HepG2 (cell line): Measurements from ENCODE around the gene IRX4. TPM values are rescaled to one million over a fixed set of nuclear protein-coding genes. Genes with fewer than 3 reads are reported as not detected.

Experiments
- ATAC-seq: fragments of 200-7000 bp; cut with Tn5 transposase; 3 replicates; pipeline ENCODE4 v1.9.1; 2020; ENCODE audit warnings: mild to moderate bottlenecking, moderate library complexity
- BruUV-seq: library from RNA; stranded (reverse); fragments of 400-500 nt; replicated peaks from 2 replicates; lab custom pipeline; 2021; lab: Mats Ljungman, UMichigan
- CTCF ChIA-PET: fragments of 300-600 bp; formaldehyde crosslinking; extraction: SDS; loops from one replicate; lab custom pipeline; 2021; ENCODE audit warnings: low total read pairs, inconsistent platforms, low intra/inter-chr PET ratio; lab: Yijun Ruan, JAX
- POLR2A ChIA-PET: fragments of 350-600 bp; sonication (Branson Sonifier 250); formaldehyde crosslinking; loops from one replicate; lab custom pipeline; 2020; ENCODE audit warnings: antibody characterized with exemption, inconsistent platforms; lab: Yijun Ruan, JAX
- DNase-seq: peaks from one replicate; pipeline ENCODE4 v3.0.0-alpha.2; 2015; ENCODE audit warnings: low spot score
- FAIRE-seq: peaks from 3 replicates; lab custom pipeline; 2011; peaks lifted over from hg19 to GRCh38; lab: Jason Lieb, UNC
- H2AFZ ChIP-seq: one replicate; pipeline ENCODE4 v1.6.1; 2011; ENCODE audit warnings: low read length, inconsistent platforms
- H3K27ac ChIP-seq: fragments of 300-600 bp; 3 replicates; pipeline ENCODE4 v1.8.0; 2011; ENCODE audit warnings: mixed run types, mild to moderate bottlenecking, mixed read lengths, low read length, inconsistent platforms; ENCODE audit not compliant: insufficient read depth; ENCODE audit errors: extremely low read length
- H3K27me3 ChIP-seq, 2 experiments: fragments of 200-600 bp in 1 of 2; 2 replicates in 1 of 2; 3 replicates in 1 of 2; pipeline versions ENCODE4 v1.6.0 to v1.8.0; 2011; ENCODE audit warnings: low read length in 2 of 2, mild to moderate bottlenecking in 2 of 2, moderate library complexity in 2 of 2, inconsistent platforms in 1 of 2; ENCODE audit not compliant: insufficient read depth in 2 of 2, control insufficient read depth in 1 of 2
- H3K36me3 ChIP-seq, 2 experiments: fragments of 200-600 bp in 1 of 2; replicated peaks in 1 of 2; 2 replicates in 1 of 2; 3 replicates in 1 of 2; pipeline versions ENCODE4 v1.5.1 to v1.8.0; 2011; ENCODE audit warnings: low read length in 2 of 2, inconsistent platforms in 1 of 2; ENCODE audit not compliant: insufficient read depth in 2 of 2, control insufficient read depth in 1 of 2
- H3K4me1 ChIP-seq: 2 replicates; pipeline ENCODE4 v1.5.1; 2012; ENCODE audit warnings: low read length, inconsistent platforms; ENCODE audit not compliant: insufficient read depth
- H3K4me2 ChIP-seq: 2 replicates; pipeline ENCODE4 v1.6.0; 2011; ENCODE audit warnings: low read depth, low read length, inconsistent platforms
- H3K4me3 ChIP-seq, 3 experiments: fragments of 200-600 bp in 1 of 3; sonication (generic), shearing (Covaris generic) in 1 of 3; replicated peaks in 1 of 3; 2 replicates each; pipeline ENCODE4 v1.5.1; 2011 to 2016; ENCODE audit warnings: low read length in 3 of 3, inconsistent platforms in 2 of 3, low read depth in 2 of 3, mild to moderate bottlenecking in 2 of 3, control low read depth in 1 of 3, mixed read lengths in 1 of 3; ENCODE audit not compliant: insufficient read depth in 1 of 3
- H3K79me2 ChIP-seq: one replicate; pipeline ENCODE4 v1.6.1; 2011; ENCODE audit warnings: low read length, inconsistent platforms; ENCODE audit not compliant: insufficient read depth
- H3K9ac ChIP-seq: 2 replicates; pipeline ENCODE4 v1.6.0; 2011; ENCODE audit warnings: mild to moderate bottlenecking, low read depth, low read length, inconsistent platforms; ENCODE audit not compliant: insufficient read depth
- H3K9me3 ChIP-seq: 2 replicates; pipeline ENCODE4 v1.5.1; 2012; ENCODE audit warnings: mild to moderate bottlenecking, low read length
- H4K20me1 ChIP-seq: 2 replicates; pipeline ENCODE4 v1.6.0; 2011; ENCODE audit warnings: inconsistent platforms, mild to moderate bottlenecking, low read length, moderate library complexity; ENCODE audit not compliant: insufficient read depth
- ARNT2 ChIP-seq: sonication (generic); formaldehyde crosslinking; IDR thresholded peaks from 2 replicates; pipeline ENCODE4 v1.8.0; 2022; ENCODE audit warnings: mild to moderate bottlenecking, low read depth, missing genetic modification reagents, moderate library complexity
- CEBPB ChIP-seq: IDR thresholded peaks from 2 replicates; pipeline ENCODE4 v1.6.1; 2011; ENCODE audit warnings: low read depth, low read length, improper control_type of control experiment, borderline replicate concordance
- FOSL1 ChIP-seq: sonication (generic); formaldehyde crosslinking; IDR thresholded peaks from 2 replicates; pipeline ENCODE4 v1.9.0; 2021; ENCODE audit warnings: missing genetic modification reagents, borderline replicate concordance
- HMG20A ChIP-seq: IDR thresholded peaks from 2 replicates; pipeline ENCODE4 v1.6.1; 2016; ENCODE audit warnings: borderline replicate concordance
- KLF6 ChIP-seq: IDR thresholded peaks from 2 replicates; pipeline ENCODE4 v1.8.0; 2016; ENCODE audit warnings: missing biosample characterization, missing genetic modification reagents
- KLF9 ChIP-seq: IDR thresholded peaks from 2 replicates; pipeline ENCODE4 v1.6.1; 2016; ENCODE audit warnings: low read depth
- MTA1 ChIP-seq: sonication (generic); formaldehyde crosslinking; IDR thresholded peaks from 2 replicates; pipeline ENCODE4 v1.4.0; 2020; ENCODE audit warnings: missing genetic modification reagents, mild to moderate bottlenecking, borderline replicate concordance
- REL ChIP-seq: sonication (generic); formaldehyde crosslinking; conservative IDR thresholded peaks from 2 replicates; pipeline ENCODE4 v1.8.0; 2022; ENCODE audit warnings: mild to moderate bottlenecking, missing genetic modification reagents, moderate library complexity
- ZNF225 ChIP-seq: sonication (generic); formaldehyde crosslinking; IDR thresholded peaks from 2 replicates; pipeline ENCODE4 v1.4.0; 2020; ENCODE audit warnings: mild to moderate bottlenecking, missing genetic modification reagents
- ZNF230 ChIP-seq: sonication (generic); formaldehyde crosslinking; IDR thresholded peaks from 2 replicates; pipeline ENCODE4 v1.4.0; 2020; ENCODE audit warnings: mild to moderate bottlenecking, missing genetic modification reagents
- ZNF235 ChIP-seq: sonication (generic); formaldehyde crosslinking; IDR thresholded peaks from 2 replicates; pipeline ENCODE4 v1.8.1; 2023; ENCODE audit warnings: mild to moderate bottlenecking, missing genetic modification reagents, borderline replicate concordance
- ZNF3 ChIP-seq: IDR thresholded peaks from 2 replicates; pipeline ENCODE4 v1.7.0; 2017; ENCODE audit warnings: inconsistent platforms
- ZNF354B ChIP-seq: sonication (generic); formaldehyde crosslinking; IDR thresholded peaks from 2 replicates; pipeline ENCODE4 v1.8.0; 2022; ENCODE audit warnings: mild to moderate bottlenecking, missing genetic modification reagents
- ZSCAN30 ChIP-seq: sonication (generic); formaldehyde crosslinking; IDR thresholded peaks from 2 replicates; pipeline ENCODE4 v1.5.0; 2020; ENCODE audit warnings: mild to moderate bottlenecking, missing genetic modification reagents
- WGBS: methylation state at CpG from one replicate; pipeline ENCODE4 v1.1.6; 2017; ENCODE audit warnings: low lambda C conversion rate; 5-methylcytosine and 5-hydroxymethylcytosine counted together
- in situ Hi-C: cut with HindIII; loops from 2 replicates; pipeline ENCODE4 v1.10.0; 2017; ENCODE audit warnings: low pct_unique_long_range_greater_than_20kb; ENCODE audit not compliant: extremely low pct_ligation_motif_present
- intact Hi-C: fragments of 100-400 bp; cut with micrococcal nuclease; formaldehyde crosslinking; loops from one replicate; pipeline ENCODE4 v1.10.0; 2022; ENCODE audit not compliant: unreplicated experiment
- polyA plus RNA-seq, 8 experiments: library from polyadenylated mRNA; depleted of rRNA in 3 of 8; stranded (reverse) in 7 of 8; unstranded in 1 of 8; fragments of >200 nt; fragmentation: Illumina TruSeq in 4 of 8; extraction: Trizol in 4 of 8; gene quantifications; 2 replicates each; pipeline versions ENCODE4 v1.2.1 to v1.2.3, GENCODE V29; 2011 to 2016; ENCODE audit warnings: low read depth in 4 of 8, missing spikeins in 1 of 8, mixed read lengths in 1 of 8; ENCODE audit not compliant: insufficient read depth in 1 of 8
- total RNA-seq, 5 experiments: library from RNA; depleted of rRNA; stranded (reverse); fragments of >200 nt; fragmentation: Illumina TruSeq; extraction: Trizol; gene quantifications; 2 replicates each; pipeline ENCODE4 v1.2.3, GENCODE V29; 2016; ENCODE audit warnings: low read depth in 1 of 5
- TF ChIP-seq, protein P1 (sequence below): sonication (generic); formaldehyde crosslinking; conservative IDR thresholded peaks from 2 replicates; pipeline ENCODE4 v1.4.0; 2020; ENCODE audit warnings: missing genetic modification reagents

Gene IRX4
- total and polyA plus RNA-seq, 2 of the 13 experiments (the other 11 are each of a cell fraction or from before 2014, with no cell fraction given): not detected

DNA sequence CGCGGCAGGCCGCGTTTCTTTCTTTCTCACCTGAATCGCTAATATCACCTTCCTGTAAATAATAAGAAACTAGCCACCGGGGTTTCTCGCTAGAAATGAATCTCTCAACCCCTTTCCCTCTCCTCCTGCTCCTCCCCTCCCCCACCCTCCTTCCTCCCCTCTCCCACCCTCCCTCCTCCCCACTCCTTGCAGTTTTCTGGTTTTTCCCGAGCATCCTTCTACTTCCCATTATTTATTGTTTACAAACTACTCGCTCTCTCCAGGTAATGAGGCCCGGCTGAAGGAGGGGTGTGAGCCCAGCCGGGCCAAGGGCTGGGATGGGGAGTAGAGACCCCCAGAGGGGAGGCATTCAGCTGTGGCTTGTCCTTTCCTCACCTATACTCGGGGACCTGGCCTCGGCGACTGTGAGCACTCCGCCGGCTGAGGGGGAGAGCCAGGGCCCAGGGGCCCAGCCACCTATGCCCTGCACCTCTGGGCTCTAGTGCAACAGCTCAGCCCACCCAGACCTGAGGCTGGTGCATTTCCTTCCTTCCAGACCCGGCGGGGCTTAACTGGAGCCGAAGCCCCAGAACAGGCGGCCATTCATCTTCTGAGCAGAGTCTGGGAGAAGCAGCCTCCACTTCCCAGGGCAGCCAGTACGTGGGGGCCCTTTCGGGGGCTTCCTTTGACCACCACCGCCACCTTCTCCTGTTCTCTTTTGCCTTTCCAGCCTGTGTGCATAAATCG lies 2.1 kb upstream of the IRX4 start:
- Histone ChIP-seq H3K79me2 (no peaks in the 10 kb centered on the region), H2AFZ (no peak overlapping the region), H3K36me3 (no peaks in the 10 kb centered on the region), H4K20me1 (no peaks in the 10 kb centered on the region), H3K27ac (no peak overlapping the region), H3K27me3 (peaks cover 3 to 56% of the 10 kb centered on the region in 2 experiments), H3K4me3 (no peak overlapping the region), H3K9me3 (no peaks in the 10 kb centered on the region), H3K9ac (no peak overlapping the region), H3K4me2 (no peak overlapping the region), H3K4me1 (no peaks in the 10 kb centered on the region)
- intact Hi-C loops (no loop called here), in situ Hi-C loops (no loop called here)
- TF ChIP-seq ZNF230 (CRISPR knock-in tag) (no peak), ZNF354B (CRISPR knock-in tag) (no peak), KLF9 (no peak), KLF6 (CRISPR knock-in tag) (no peak), CEBPB (no peak), ZNF3 (CRISPR knock-in tag) (no peak), ZNF235 (CRISPR knock-in tag) (no peak), ARNT2 (CRISPR knock-in tag) (no peak), ZSCAN30 (no peak), ZNF225 (CRISPR knock-in tag) (no peak), MTA1 (CRISPR knock-in tag) (no peak), REL (CRISPR knock-in tag) (no peak), HMG20A (CRISPR knock-in tag) (no peak), FOSL1 (no peak)
- TF ChIP-seq, protein P1, sequence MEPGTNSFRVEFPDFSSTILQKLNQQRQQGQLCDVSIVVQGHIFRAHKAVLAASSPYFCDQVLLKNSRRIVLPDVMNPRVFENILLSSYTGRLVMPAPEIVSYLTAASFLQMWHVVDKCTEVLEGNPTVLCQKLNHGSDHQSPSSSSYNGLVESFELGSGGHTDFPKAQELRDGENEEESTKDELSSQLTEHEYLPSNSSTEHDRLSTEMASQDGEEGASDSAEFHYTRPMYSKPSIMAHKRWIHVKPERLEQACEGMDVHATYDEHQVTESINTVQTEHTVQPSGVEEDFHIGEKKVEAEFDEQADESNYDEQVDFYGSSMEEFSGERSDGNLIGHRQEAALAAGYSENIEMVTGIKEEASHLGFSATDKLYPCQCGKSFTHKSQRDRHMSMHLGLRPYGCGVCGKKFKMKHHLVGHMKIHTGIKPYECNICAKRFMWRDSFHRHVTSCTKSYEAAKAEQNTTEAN: no peak
- FAIRE-seq: no peak
- ATAC-seq: no peak
- DNase-seq: no peak
- ChIA-PET POLR2A (no interaction called here), CTCF (no interaction called here)
- no TSS peak for BruUV-seq
- WGBS: 33% methylated on average over 22 of the region's 24 CpGs
